Measurements from ENCODE around the gene LRMDA. TPM values are rescaled to one million over a fixed set of nuclear protein-coding genes. Genes with fewer than 3 reads are reported as not detected.

Gene LRMDA
- total RNA-seq, 4 donors from 2014 or later = 0.76 to 6.4 (median 1.3) TPM

DNA sequence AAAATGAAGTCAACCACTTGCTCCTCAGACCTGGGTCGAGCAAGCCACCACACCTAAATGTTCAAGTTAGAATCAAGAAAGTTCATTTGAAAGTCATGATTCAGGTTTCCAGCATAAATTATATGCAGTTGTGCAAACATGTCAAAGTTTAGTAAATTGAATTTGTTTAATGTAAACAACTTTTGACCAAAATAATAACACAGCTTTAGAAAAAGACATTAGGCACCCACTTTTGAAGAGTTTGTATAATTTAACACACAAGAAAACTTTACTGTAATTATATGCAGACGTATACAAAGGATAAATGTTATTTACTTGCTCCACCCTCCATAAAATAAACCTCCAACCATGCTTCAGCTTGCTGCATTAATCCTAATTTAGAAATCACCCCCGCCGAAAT is 680.0 kb downstream of the LRMDA start:
- TF ChIP-seq CTCF (IDR thresholded peaks at IDR 0.05) (no peak), POLR2A (IDR thresholded peaks at IDR 0.05) (no peak)
- DNase-seq (ENCODE audit: low spot score in 2 of 2) = no peak
- H3K4me3 ChIP-seq (ENCODE audit: low read depth, poor library complexity, severe bottlenecking) = no peak overlapping the region
- WGBS, 2 donors = 49 to 55% methylated on average over 4 of the region's 4 CpGs
- intact Hi-C loops (cut with DNase I; ENCODE audit: low total_unique reads) = no loop called here

GRCh38 chr10:76111986-76112825 is 680.8 kb downstream of the LRMDA start:
- no peak for DNase-seq (ENCODE audit: low spot score in 2 of 2)
- no peak for TF ChIP-seq POLR2A (IDR thresholded peaks at IDR 0.05)
- 53 to 58% methylated on average over 30 to 32 of the region's 33 CpGs for WGBS, 2 donors
- H3K4me3 ChIP-seq (ENCODE audit: low read depth, poor library complexity, severe bottlenecking) = no peak overlapping the region
- intact Hi-C loops (cut with DNase I; ENCODE audit: low total_unique reads) = no loop called here

DNA sequence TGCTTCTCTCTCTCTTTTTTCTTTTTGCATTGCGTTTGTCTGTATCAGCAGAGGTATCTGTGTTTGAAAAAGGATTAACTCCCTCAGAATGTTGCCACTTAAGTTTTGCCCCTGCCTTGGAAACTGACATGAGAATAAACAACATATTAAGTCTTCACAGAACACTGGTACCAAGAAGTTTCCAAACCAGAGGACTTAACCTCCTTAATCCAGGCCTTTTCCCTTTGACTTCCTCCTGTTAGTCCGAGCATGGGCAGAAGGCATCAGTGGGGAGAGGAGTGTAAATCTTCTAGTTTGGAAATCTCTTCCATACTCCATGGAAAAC is 681.4 kb downstream of the LRMDA start:
- DNase-seq (ENCODE audit: low spot score in 2 of 2) = no peak
- no peak for TF ChIP-seq CTCF (IDR thresholded peaks at IDR 0.05)
- TF ChIP-seq POLR2A (IDR thresholded peaks at IDR 0.05) = no peak
- 71 to 81% methylated on average over 2 of the region's 2 CpGs for WGBS, 2 donors
- no peak overlapping the region for H3K4me3 ChIP-seq (ENCODE audit: low read depth, poor library complexity, severe bottlenecking)
- intact Hi-C loops (cut with DNase I; ENCODE audit: low total_unique reads) = no loop called here

DNA sequence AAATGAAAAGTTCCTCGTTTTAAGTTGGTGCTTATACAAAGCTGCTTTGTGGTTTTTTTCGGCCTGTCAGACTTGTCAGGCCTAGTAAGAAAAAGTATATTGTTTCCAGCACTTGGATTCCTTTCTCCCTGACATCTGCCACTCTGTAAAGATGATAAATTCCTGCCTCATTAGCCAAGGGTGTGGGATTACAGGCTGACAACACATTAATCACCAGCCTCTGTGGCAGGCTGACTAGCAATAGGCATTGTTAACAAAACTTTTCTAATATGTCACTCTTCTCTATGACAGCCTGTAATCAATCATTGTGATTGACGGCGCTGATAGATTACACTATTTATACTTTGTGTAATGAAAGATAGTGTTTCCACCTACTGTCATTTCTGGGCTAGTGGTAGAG is 682.5 kb downstream of the LRMDA start:
- intact Hi-C loops (cut with DNase I; ENCODE audit: low total_unique reads) = no loop called here
- WGBS, 2 donors = 42 to 59% methylated on average over 4 of the region's 4 CpGs
- no peak for DNase-seq (ENCODE audit: low spot score in 2 of 2)

DNA sequence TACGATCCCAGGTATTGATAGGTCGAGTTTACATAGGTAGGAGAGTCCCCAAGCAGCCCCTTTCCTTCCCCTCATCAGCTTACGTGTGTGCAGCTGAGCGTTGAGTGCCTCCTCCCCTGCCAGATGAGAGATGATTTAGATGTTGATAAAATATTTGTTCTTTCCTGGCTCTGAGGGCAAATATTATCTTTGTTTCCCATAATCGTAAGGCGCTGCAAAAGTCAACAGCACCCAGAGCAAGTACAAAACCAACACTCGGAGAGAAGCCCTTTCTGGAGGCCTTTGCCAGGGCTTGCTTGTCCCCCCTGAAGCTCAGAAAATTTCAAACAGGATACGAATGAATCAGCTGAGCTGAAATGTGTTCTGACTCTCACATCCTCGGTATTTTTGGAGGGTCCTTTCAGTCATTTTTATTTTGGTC is 683.2 kb downstream of the LRMDA start:
- TF ChIP-seq POLR2A (IDR thresholded peaks at IDR 0.05) (no peak), CTCF (IDR thresholded peaks at IDR 0.05) (no peak)
- WGBS, 2 donors = 48 to 61% methylated on average over 9 of the region's 9 CpGs
- DNase-seq (ENCODE audit: low spot score in 2 of 2) = no peak
- intact Hi-C loops (cut with DNase I; ENCODE audit: low total_unique reads) = no loop called here
- H3K4me3 ChIP-seq (ENCODE audit: low read depth, poor library complexity, severe bottlenecking) = no peak overlapping the region

More for the DNA sequence above, 682.5 kb downstream of the LRMDA start:
- no peak for TF ChIP-seq POLR2A (IDR thresholded peaks at IDR 0.05)
- no peak for TF ChIP-seq CTCF (IDR thresholded peaks at IDR 0.05)
- no peak overlapping the region for H3K4me3 ChIP-seq (ENCODE audit: low read depth, poor library complexity, severe bottlenecking)

GRCh38 chr10:76115131-76115470 is 683.7 kb downstream of the LRMDA start:
- intact Hi-C loops (cut with DNase I; ENCODE audit: low total_unique reads) = no loop called here
- TF ChIP-seq CTCF (IDR thresholded peaks at IDR 0.05) = no peak
- TF ChIP-seq POLR2A (IDR thresholded peaks at IDR 0.05) = no peak
- DNase-seq (ENCODE audit: low spot score in 2 of 2) = no peak
- no peak overlapping the region for H3K4me3 ChIP-seq (ENCODE audit: low read depth, poor library complexity, severe bottlenecking)
- 49 to 55% methylated on average over 6 of the region's 6 CpGs for WGBS, 2 donors
